GM18951 (cell line): Measurements from ENCODE around the gene VIT.
"Not testable (repeated sequence)": the region's sequence is repeated elsewhere in the genome, so short reads cannot be mapped to it uniquely, and the experiment has no call there.

ENCODE experiments used
- POLR2A ChIP-seq: IDR thresholded peaks from 4 replicates; pipeline ENCODE4 v1.6.1; 2011; ENCODE audit warnings: mild to moderate bottlenecking; ENCODE audit not compliant: insufficient read length, insufficient read depth; ENCODE audit errors: extremely low read depth
- in situ Hi-C: fragments of 300-500 bp; cut with MboI; formaldehyde crosslinking; loops from one replicate; pipeline ENCODE4 v1.12.0; 2022; ENCODE audit warnings: low sequenced_read_pairs, mixed read lengths, inconsistent platforms; ENCODE audit not compliant: unreplicated experiment

Gene VIT

DNA sequence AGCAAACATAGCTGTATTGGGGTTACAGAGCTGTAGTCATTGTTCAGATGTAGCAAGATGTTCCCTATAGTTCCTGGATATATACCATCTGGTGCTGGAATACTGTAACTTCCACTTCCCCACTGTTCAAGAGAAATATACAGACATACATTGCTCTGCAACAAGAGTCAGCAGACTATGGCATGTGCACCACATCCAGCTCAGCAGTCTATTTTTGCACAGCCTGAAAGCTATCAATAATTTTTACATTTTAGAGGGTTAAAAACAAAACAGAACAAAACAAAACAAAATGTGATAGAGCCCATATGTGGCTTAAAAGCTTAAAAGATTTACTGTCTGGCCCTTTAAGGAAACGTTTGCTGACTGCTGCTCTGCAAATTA, 31.8 kb upstream of the VIT start:
- in situ Hi-C loops: loop anchor here (25.0 kb wide), 1 partner anchor 327 kb away; no protein-coding TSS in a partner anchor
- TF ChIP-seq POLR2A: no peak

DNA sequence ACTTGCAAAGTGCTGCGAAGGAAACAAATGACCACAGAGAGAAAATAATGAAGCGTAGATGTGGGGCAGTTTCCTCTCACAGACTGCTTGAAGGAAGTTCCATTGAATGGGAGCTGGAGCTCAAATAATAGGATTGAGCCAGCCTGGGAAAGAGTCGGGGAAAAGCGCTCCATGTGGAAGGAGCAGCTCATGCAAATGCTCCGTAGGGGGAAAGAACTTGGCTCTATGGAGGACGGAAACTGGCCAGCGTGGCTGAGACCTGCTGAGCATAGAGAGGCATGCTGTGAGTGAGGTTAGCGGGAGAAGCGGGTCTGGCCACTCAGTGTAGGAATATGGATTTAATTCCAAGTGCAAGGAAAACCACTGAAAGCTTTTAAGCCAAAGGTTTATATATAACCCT, 28.6 kb upstream of the VIT start:
- in situ Hi-C loops: loop anchor here (25.0 kb wide), 1 partner anchor 331 kb away; no protein-coding TSS in a partner anchor
- TF ChIP-seq POLR2A: no peak

DNA sequence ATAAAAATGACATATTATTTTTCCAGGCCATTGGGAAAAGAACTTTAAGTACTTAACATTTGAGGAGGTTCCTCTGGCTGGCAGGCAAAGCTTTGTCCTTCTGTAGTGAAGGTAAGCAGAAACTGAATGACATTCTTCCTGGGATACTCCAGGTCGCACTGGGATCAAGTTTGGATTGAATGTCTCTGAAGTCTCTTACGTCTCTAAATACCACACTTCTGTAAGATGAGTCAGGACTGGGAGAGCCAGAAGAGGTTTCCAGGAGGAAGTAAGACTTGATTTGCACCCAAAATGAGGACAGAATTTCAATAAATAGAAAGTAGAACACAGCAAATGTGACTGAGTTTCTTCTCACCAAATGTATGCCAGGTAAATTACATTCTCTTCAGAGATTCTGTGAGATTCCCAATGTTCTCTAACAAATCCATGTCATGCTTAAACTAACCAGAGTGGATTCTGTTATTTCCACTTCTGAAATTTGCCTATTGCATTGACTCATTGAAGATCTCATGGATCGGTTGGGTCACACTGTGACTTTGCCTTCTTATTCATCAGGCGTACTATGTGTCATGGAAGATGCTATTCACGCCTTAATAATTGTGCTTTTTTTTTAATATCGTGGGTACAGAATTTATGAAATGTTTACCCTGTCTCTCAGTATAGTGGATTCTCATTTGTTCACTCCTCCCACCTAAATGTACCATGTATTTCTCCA, 25.5 kb upstream of the VIT start:
- in situ Hi-C loops: loop anchor here (25.0 kb wide), 1 partner anchor 334 kb away; no protein-coding TSS in a partner anchor
- TF ChIP-seq POLR2A: no peak

DNA sequence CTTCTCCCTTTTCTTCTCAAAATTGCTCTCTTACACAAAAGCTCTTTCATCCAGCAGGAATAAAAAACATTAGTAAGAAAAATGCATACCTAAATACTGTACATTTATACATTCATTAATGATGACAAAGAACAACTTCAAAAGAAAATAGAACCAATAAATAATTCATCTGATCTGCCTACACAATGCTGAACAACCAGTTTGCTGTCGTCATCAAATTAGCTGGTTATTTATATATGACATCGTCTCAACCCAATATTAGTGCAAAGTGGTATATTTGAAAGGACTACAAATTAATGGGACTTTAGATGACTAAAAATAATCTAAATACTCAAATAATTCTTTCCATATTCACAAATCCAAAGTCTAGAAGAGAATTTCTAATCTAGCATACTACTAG, 24.8 kb upstream of the VIT start:
- in situ Hi-C loops: loop anchor here (25.0 kb wide), 1 partner anchor 334 kb away; no protein-coding TSS in a partner anchor
- no peak for TF ChIP-seq POLR2A

DNA sequence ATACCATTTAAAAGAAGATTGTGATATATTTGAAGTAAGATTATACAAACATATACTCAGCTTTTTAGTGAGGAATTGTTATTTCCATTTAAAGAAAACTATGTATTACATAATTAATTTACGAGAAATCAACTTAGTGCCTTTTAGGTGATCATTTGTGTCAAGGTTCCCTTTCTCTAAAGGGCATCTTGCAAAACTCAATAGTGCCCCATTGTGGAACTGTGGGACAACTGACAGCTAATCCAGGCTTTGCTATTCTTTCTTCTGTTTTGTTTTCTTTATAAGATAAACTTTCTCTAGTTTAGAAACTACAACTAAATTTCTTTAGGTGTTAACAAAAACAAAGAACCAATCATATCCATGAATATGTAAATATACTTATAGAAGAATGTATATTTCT, 24.3 kb upstream of the VIT start:
- in situ Hi-C loops: loop anchor here (25.0 kb wide), 1 partner anchor 335 kb away; no protein-coding TSS in a partner anchor
- no peak for TF ChIP-seq POLR2A

DNA sequence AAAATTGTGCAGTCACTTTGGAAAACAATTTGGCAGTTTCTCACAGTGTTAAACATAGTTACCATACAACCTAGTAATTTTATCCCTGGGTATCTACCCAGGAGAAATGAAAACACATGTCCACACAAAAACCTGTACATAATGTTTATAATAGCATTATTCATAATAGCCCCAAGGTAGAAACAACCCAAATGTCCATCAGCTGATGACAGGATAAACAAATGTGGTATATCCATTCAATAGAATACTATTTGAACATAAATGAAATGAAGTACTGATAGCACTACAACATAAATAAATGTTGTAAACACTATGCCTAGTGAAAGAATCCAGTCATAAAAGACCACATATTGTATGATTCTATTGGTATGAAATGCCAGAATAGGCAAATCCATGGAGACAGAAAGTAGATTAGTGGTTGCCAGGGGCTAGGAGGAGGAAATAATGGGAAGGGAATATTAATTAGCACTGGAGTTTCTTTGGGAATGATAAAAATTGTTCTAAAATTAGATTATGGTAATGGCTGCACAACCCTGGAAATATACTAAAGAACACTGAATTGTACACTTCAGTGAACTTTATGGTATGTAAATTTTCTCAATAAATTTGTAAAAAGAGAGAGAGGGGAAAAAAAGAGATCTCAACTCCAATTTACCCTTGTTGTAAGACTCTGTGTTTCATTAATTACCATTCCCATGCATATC, 20.8 kb upstream of the VIT start:
- in situ Hi-C loops: no loop called here
- TF ChIP-seq POLR2A: no peak

- in situ Hi-C loops: no loop called here
- TF ChIP-seq POLR2A: no peak
These were observed 20.1 kb upstream of the VIT start for GRCh38 chr2:36676364-36676763.

DNA sequence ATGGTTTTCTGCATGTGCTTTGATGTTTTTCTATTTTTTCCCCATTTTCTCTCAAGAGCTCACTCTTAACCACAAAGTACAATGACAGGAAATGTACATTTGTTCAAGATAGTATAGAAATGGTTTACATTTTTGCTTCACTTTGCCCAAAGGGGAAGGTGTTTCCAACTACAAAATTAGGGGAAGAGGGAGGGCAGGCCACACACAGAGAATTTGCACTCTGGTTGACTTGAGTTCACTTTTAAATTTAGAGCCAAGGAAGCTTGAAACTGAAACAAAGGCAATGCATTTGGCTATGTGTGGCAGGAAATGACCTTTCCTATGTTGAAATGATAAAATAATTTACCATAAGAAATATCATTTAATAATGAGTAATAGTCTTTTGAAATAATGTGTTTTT, 19.1 kb upstream of the VIT start:
- no peak for TF ChIP-seq POLR2A

GRCh38 chr2:36677996-36678605, 18.4 kb upstream of the VIT start:
- in situ Hi-C loops: no loop called here
- no peak for TF ChIP-seq POLR2A

More for the DNA sequence above, 19.1 kb upstream of the VIT start:
- in situ Hi-C loops: no loop called here

DNA sequence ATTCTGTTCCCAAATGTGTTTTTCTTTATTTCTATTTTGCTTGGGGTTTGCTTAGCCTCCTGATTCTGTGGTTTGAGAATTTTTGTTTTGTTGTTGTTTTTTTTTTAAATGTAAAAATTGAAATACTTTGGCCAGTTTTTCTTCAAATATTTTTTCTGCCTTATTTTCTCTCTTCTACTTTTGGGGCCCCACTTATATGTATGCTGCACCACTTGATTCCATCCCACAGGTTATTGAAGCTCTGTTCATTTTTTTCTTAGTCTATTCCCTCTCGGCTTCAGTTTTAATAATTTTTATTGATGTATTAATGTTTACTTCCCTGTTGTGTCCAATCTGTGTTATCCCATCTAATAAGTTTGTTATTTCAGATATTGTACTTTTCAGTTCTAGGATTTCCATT, 17.7 kb upstream of the VIT start:
- in situ Hi-C loops: no loop called here
- no peak for TF ChIP-seq POLR2A

GRCh38 chr2:36680012-36680411, 16.5 kb upstream of the VIT start:
- no peak for TF ChIP-seq POLR2A
- in situ Hi-C loops: no loop called here

- in situ Hi-C loops: no loop called here
- no peak for TF ChIP-seq POLR2A
These were observed 13.9 kb upstream of the VIT start for GRCh38 chr2:36682562-36682961.

DNA sequence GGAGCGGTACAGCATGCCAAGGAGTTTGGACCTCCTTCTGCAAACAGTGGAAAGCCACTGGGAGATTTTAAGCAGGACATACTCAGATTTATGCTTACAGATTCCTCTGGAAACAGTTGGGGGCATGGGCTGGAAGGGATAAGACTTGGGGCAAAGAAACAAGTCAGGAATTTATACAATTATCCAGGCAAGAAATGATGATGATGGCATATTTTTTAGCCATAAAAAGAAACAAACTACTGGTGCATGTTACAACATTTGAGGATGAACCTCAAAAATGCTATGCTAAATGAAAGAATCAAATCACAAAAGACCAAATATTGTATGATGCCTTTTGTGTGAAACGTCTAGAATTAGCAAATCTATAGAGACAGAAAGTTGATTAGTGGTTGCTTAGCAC, 13.5 kb upstream of the VIT start:
- in situ Hi-C loops: no loop called here
- no peak for TF ChIP-seq POLR2A

GRCh38 chr2:36688291-36688690, 8.2 kb upstream of the VIT start:
- in situ Hi-C loops: not testable (repeated sequence)

GRCh38 chr2:36689013-36689412, 7.5 kb upstream of the VIT start:
- in situ Hi-C loops: not testable (repeated sequence)
